ENCODE data around the gene ADGRL1.
"Not testable (repeated sequence)": the region's sequence is repeated elsewhere in the genome, so short reads cannot be mapped to it uniquely, and the experiment has no call there.

GRCh38 chr19:14210182-14210581 lies 4.2 kb upstream of the ADGRL1 start:
- TF ChIP-seq EZH2 (IDR thresholded peaks at IDR 0.05; ENCODE audit: borderline replicate concordance, low read length); CTCF (conservative IDR thresholded peaks at IDR 0.05 in 1 of 2, IDR thresholded peaks at IDR 0.05 in 1 of 2; ENCODE audit: extremely low read depth in 1 of 2, insufficient read depth in 1 of 2, low read depth in 1 of 2, low read length in 2 of 2): not testable (repeated sequence)

All from mammary epithelial cell (primary cell).